GM12873 (cell line): ENCODE measurements around the gene PRR7.
A peak's percentile ranks its signal among the peaks of the same experiment; 100 is the strongest.

Experiments used
- CTCF ChIP-seq: IDR thresholded peaks from 2 replicates; pipeline ENCODE4 v1.5.1; 2012; ENCODE audit warnings: low read depth, mild to moderate bottlenecking, moderate library complexity, low read length, control low read depth; ENCODE audit not compliant: insufficient read depth; ENCODE audit errors: missing control alignments

PRR7 gene

GRCh38 chr5:177496727-177497291 lies 50.2 kb downstream of the PRR7 start:
- TF ChIP-seq CTCF: no peak

- TF ChIP-seq CTCF: no peak
These were observed 50.8 kb downstream of the PRR7 start, which contains the start of gene PDLIM7 for GRCh38 chr5:177497292-177498012. PDLIM7 (minus strand) TSS chr5:177497604; CDS start chr5:177496512, 1,092 bp downstream.

GRCh38 chr5:177498013-177498787 lies 51.6 kb downstream of the PRR7 start:
- no peak for TF ChIP-seq CTCF

GRCh38 chr5:177499842-177500241 lies 53.2 kb downstream of the PRR7 start:
- no peak for TF ChIP-seq CTCF

GRCh38 chr5:177500685-177501522 lies 54.3 kb downstream of the PRR7 start:
- peak; percentile 97 for TF ChIP-seq CTCF

- no peak for TF ChIP-seq CTCF
These were observed 55.5 kb downstream of the PRR7 start for GRCh38 chr5:177501874-177502678.
